ENCODE results near the gene CTAG1A. TPM values are rescaled to one million over a fixed set of nuclear protein-coding genes. Genes with fewer than 3 reads are reported as not detected.
"Not testable (repeated sequence)": the region's sequence is repeated elsewhere in the genome, so short reads cannot be mapped to it uniquely, and the experiment has no call there.

The CTAG1A gene
- total RNA-seq, 1 donor from 2014 or later: not detected

DNA sequence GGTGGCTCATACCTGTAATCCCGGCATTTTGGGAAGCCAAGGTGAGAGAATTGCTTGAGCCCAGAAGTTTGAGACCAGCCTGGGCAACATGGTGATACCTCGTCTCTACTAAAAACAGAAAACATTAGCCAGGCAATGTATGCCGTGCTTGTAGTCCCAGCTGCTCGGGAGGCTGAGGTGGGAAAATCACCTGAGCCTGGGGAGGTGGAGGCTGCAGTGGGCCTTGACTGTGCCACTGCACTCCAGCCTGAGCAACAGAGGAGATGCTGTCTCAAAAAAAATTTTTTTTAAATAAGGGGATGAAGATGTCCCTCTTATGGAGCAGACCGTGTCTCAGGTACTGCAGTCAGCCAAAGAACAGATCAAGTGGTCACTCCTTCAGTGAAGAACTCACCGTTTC, 20.6 kb downstream of the CTAG1A start:
- intact Hi-C loops (cut with micrococcal nuclease): no loop called here
- ATAC-seq (no peak), DNase-seq (no peak)

DNA sequence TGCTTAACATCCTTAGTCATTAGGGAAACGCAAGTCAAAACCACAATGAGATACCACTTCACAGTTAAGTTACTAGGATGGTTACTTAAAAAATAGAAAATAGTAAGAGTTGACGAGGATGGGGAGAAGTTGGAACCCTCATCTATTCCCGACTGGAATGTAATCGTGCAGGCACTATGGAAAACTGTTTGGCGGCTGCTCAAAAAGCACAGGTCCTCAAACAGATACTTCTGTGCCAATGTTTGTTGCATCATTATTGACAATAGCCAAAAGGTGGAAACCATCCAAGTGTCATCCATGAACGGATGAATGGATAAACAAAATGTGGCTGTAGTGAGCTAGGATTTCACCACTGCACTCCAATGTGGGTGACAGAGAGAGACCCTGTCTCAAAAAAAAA, 22.4 kb downstream of the CTAG1A start:
- ATAC-seq (no peak), DNase-seq (no peak)
- intact Hi-C loops (cut with micrococcal nuclease): no loop called here

DNA sequence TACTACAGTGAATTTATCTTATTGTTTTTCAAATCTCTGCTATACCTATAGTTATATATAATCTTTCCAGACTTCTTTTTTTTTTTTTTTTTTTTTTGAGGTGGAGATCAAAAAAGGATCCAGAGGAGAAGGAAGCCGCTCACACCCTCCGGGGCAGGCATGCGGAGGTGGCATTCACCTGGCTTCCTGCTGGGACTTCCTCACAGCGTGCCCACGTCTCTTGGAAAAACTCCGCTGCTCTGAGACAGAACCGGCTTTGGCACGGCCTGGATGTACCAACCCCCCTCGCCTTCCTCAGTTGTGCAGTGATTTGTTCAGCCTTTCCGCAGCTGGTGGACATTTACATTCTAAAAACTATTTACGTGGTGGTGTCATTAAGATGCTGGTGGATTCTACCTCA, 23.0 kb downstream of the CTAG1A start:
- DNase-seq; ATAC-seq; intact Hi-C loops (cut with micrococcal nuclease): not testable (repeated sequence)

DNA sequence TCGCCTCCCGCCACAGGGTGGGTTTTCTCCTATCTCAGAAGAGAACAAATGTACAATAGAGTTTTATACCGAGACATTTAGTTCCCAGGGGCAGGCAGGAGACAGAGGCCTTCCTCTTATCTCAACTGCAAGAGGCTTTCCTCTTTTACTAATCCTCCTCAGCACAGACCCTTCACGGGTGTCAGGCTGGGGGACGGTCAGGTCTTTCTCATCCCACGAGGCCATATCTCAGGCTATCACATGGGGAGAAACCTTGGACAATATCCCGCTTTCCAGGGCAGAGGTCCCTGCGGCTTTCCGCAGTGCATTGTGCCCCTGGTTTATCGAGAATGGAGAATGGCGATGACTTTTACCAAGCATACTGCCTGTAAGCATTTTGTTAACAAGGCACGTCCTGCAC, 23.9 kb downstream of the CTAG1A start:
- ATAC-seq; DNase-seq; intact Hi-C loops (cut with micrococcal nuclease): not testable (repeated sequence)

DNA sequence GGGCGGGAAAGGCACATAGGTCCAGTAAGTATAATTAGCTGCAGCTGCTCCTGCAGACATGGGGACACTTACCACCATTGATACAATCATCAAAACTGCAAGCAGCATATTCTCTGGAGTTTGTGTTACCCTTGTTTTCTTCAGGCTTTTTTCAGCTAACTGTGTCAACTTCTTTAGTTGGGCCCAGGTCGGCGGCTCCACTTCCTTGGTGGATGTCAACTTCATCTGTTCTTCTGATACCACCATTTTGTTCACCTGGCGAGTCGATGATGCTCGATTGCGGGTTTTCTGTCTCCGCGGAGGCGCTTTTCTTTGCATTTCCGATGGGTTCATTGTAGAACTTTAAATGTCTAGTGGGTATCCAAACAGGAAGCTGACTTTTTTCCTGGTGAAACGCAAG, 26.2 kb downstream of the CTAG1A start:
- intact Hi-C loops (cut with micrococcal nuclease): not testable (repeated sequence)

DNA sequence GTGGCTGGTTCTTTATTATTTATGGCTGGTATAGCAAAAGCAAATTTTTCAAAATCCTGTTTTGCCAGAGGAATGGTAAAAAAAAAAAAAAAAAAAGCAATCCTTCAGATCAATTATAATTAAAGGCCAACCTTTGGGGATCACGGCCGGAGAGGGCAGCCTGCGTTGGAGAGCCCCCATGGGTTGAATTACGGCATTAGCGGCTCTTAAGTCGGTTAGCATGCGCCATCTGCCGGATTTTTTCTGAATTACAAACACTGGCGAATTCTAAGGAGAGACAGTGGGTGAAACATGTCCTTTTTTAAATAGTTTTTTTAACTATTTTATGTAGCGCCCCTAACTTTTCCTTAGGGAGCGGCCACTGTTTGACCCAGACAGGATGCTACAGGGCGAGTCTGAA, 28.7 kb downstream of the CTAG1A start:
- intact Hi-C loops (cut with micrococcal nuclease); DNase-seq; ATAC-seq: not testable (repeated sequence)

More for the DNA sequence above, 26.2 kb downstream of the CTAG1A start:
- not testable (repeated sequence) for ATAC-seq, DNase-seq

DNA sequence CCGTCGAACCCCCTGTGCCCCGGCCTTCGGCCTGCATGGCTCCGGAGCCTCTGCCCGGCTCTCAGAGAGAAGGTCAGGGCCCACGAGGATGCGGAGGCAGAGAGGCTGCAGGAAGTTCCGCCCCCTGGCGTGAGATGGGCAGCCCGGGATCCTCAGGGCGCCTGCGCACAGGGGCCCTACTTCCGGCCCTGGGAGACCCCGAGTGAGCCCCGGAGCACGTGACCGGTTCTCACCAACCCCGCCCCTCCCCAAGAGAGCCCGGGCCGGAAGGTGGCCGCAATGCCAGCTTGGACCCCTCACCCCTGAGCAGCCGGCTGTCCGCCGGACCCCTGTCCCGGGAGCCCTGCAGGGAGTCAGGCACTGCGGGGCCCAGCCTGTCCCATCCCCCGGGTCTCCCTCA, 34.2 kb downstream of the CTAG1A start, which contains the start of gene CTAG1B:
TSS of gene CTAG1B (minus strand) at position 101 of the 400 bp plus-strand sequence. CDS start at position 37, 64 bp downstream.
- intact Hi-C loops (cut with micrococcal nuclease); ATAC-seq; DNase-seq: not testable (repeated sequence)

DNA sequence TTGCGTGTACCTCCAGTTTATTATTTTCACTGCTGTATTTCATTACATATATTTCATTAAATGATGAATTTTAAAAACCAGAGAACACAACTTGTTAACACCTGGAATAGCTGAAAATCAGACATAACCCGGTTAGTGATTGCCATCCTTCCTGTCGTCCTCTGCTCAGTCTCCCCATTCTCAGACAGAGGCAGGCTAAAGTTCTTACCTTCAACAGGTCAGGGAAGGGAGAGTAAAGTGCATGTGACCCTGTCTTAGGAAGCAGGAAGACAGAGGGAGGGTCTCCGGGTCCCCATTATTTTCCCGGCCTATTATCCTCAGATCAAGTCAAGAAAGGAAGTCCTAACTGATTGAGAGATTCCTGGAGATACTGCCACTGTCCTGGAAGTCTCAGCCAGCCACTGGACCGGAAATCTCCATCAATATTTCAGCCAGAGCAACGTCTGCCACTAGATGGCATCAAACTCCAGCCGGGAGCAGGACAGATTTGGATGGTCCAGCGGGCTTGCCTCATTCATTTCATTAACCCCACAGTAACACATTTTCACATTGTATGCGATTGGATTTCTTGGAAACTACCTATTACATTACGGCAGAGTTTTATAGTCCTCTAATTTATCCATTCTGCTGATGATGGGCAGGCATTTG, 36.0 kb downstream of the CTAG1A start:
- peak; percentile 68 for ATAC-seq
- intact Hi-C loops (cut with micrococcal nuclease); DNase-seq: not testable (repeated sequence)

DNA sequence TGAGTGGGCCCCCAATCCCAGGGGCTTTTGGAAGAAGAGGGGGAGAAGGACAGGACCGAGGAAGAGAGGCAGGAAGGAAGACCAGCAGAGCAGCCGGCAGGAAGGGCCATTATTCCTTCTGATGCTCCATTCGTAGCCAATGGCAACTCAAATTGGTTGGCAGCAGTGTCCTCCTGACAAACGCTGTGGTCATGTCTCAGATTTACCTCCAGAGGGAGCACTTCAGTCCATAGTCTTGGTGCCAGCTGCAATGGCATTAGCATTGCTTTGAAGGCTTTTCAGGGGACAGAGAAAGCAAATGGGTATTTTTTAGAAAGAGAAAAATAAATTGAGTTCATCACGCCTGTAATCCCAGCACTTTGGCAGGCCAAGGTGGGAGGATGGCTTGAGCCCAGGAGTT, 44.0 kb downstream of the CTAG1A start:
- peak; percentile 68 for ATAC-seq

DNA sequence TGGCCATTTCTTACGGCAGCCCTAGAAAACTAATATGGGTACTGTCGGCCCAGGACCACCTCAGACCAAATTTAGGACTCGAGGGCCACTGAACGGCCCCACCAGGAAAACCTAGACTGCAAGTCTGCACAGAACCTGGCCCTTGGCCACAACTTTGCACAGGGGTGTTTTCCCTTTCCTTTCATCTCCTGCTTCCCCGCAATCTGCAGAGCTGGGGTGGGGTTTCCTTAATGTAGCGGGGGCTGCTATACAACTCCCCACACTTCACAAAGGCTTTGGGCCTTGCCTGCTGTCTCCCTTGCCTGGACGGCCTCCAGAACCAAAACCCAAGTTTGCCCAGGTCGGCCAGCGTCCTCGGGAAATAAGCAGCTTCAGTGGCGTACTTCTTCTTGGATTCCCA, 46.0 kb downstream of the CTAG1A start:
- DNase-seq; intact Hi-C loops (cut with micrococcal nuclease); ATAC-seq: not testable (repeated sequence)

More for the DNA sequence above, 44.0 kb downstream of the CTAG1A start:
- intact Hi-C loops (cut with micrococcal nuclease); DNase-seq: not testable (repeated sequence)

DNA sequence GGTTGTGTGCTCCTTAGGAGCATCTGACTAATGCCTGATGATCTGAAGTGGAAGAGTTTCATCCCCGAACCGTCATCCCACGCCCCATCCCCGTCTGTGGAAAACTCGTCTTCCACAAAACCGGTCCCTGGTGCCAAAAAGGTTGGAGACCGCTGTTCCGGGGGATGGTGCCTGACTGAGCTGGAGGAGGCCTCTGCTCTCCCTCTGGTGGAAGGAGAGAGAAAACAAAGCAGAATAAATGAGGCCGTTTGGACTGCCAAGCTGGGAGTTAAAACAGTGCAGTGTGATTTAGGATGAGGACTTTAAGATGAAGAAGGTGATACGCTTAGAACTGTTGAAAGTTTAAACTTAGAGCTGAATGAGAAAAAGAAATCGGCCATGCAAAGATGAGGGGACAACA, 48.7 kb downstream of the CTAG1A start:
- DNase-seq; intact Hi-C loops (cut with micrococcal nuclease): not testable (repeated sequence)
- ATAC-seq: peak; percentile 24

Other genes with a start within 250 kb of the CTAG1A start
- gene FLNA, start 210.5 kb upstream of the CTAG1A start, total RNA-seq: 228 TPM
- 51.3 TPM for gene EMD, start 205.8 kb upstream of the CTAG1A start, total RNA-seq
- 1,898 TPM for gene RPL10, start 186.8 kb upstream of the CTAG1A start, total RNA-seq
- gene DNASE1L1, start 175.9 kb upstream of the CTAG1A start, total RNA-seq: 58.7 TPM
- gene TAFAZZIN, start 173.6 kb upstream of the CTAG1A start, total RNA-seq: 38.0 TPM
- gene ATP6AP1, start 156.5 kb upstream of the CTAG1A start, total RNA-seq: 81.0 TPM
- gene GDI1, start 148.0 kb upstream of the CTAG1A start, total RNA-seq: 86.2 TPM
- 48.4 TPM for gene FAM50A, start 141.0 kb upstream of the CTAG1A start, total RNA-seq
- gene PLXNA3, start 126.9 kb upstream of the CTAG1A start, total RNA-seq: 22.0 TPM
- 20.7 TPM for gene LAGE3, start 105.9 kb upstream of the CTAG1A start, total RNA-seq
- 58.6 TPM for gene UBL4A, start 98.5 kb upstream of the CTAG1A start, total RNA-seq
- gene SLC10A3, start 94.5 kb upstream of the CTAG1A start, total RNA-seq: 12.2 TPM
- 62.5 TPM for gene FAM3A, start 68.9 kb upstream of the CTAG1A start, total RNA-seq
- gene G6PD, start 38.3 kb upstream of the CTAG1A start, total RNA-seq: 10.4 TPM
- gene IKBKG, start 37.5 kb upstream of the CTAG1A start, total RNA-seq: 15.5 TPM
- gene CTAG1B, start 34.1 kb downstream of the CTAG1A start, total RNA-seq: not detected
- gene CTAG2, start 68.4 kb downstream of the CTAG1A start, total RNA-seq: not detected
- 14.1 TPM for gene GAB3, start 165.9 kb downstream of the CTAG1A start, total RNA-seq
- gene DKC1, start 177.7 kb downstream of the CTAG1A start, total RNA-seq: 24.1 TPM
- 36.3 TPM for gene MPP1, start 220.4 kb downstream of the CTAG1A start, total RNA-seq
- not detected for gene SMIM9, start 249.5 kb downstream of the CTAG1A start, total RNA-seq